HG03097 (cell line): ENCODE measurements around the gene EPS8.

ENCODE experiments used
- ATAC-seq: cut with Tn5 transposase; IDR thresholded peaks from one replicate; pipeline ENCODE4 v1.9.1; 2021; ENCODE audit not compliant: unreplicated experiment, low FRiP score

The EPS8 gene

GRCh38 chr12:15721316-15722115 is 67.7 kb downstream of the EPS8 start:
- no peak for ATAC-seq

DNA sequence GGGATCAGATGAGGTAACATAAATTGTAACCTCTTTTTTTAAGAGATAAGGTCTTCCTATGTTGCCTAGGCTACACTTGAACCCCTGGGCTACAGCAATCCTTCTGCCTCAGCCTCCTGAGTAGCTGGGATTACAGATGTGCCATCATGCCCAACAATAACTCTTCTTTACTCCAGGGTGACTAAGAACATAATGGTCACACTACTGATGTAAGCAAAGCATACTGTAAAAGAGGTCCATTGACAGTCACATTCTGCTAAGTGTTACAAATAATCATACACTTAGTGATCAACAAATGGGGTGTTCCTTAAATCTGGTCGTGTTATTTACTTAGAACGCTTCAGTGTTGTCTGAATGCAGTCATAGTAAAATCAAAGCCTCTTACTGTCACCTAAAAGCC is 68.9 kb downstream of the EPS8 start:
- no peak for ATAC-seq

DNA sequence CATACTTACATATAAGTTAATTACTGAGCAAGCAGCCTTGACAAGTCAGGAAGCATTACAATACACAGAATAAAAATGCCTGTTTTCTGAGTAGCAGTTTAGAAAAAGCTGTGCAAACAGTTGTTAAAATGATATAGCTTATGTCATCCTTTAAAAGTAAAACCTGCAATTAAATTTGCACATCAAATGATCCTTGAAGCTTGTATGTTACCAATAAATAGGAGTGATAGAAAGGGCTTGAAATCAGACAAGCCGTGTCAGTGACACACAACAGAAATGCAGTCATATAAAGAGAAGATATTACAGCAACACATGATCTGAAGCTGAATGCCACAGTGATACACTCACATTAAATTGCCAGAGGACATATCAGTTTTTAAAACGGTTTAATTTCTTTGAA is 70.0 kb downstream of the EPS8 start:
- ATAC-seq, result no peak

- ATAC-seq, result no peak
These were observed 71.1 kb downstream of the EPS8 start for GRCh38 chr12:15717940-15718567.

DNA sequence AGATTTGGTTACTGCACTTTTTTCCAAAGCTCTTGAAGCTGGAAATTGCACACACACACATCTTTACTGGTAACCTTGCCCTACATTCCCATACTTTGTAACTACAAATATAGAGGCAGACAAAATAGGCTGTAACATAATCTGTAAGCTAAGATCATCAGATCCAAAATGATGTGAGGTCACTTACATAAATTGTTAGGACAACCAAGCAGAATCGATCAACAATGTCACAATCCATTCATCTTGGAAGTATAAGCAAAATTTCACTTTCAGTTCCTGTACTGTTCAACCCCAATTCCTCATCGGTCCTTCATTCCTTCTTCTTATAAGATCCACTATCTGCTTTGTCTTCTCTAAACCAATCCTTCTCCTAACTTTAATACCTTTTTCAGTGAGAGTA is 72.6 kb downstream of the EPS8 start:
- no peak for ATAC-seq

GRCh38 chr12:15714256-15714655 is 74.9 kb downstream of the EPS8 start:
- ATAC-seq, result no peak

DNA sequence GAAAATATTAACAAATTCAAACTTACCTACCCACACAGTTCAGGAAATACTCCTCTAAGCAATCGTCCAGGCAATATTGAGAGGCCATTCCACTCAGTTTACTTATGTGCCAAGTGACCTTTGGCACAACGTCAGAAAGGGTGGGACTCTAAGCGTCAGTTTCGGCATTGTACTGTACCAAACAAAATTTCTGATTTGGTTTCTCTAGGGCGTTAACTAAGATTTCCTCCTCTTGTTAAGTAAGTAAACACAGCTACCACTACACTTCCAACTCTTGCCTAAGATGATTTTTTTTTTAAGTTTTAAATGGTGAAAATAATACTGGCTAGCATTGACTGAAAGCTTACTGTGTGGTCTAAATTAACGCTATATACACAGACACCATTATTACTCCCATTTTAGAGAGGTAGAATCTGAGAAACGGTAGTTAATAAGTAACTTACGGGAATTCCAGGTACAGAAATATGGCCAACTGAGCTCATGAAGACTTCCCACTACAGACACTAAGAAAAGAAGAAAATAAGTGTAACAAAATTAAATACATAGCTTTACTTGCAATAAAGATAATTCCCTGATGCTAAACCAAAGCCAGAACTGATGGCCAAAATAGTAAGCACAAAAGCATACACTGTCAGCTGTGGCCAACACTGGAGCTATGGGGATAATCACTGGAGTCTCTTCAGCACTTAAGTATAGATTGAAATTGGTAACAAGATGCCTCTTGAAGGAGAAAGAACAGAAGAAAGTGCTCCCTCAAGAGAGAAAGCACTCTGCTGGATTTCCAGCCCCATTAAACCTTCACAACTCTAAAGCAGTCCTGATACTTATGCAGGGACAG is 76.1 kb downstream of the EPS8 start:
- no peak for ATAC-seq

DNA sequence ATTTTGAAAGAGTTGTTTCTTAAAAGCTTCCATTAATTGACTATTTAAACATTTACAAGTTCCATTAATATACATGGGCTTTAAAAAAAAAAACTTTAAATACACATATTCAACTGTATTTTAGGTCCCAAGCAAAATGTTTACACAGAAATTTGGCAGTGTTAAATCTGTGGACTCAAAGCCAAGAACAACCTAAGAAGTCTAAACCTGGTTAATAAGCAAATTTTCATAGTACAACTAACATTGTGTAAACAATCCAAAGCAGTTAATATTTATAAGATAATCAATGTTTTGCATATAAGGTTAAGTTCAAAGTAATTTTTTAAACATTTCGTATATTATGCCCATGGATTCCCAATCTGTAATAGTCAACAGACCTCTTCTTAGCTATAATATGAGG is 77.0 kb downstream of the EPS8 start:
- no peak for ATAC-seq

DNA sequence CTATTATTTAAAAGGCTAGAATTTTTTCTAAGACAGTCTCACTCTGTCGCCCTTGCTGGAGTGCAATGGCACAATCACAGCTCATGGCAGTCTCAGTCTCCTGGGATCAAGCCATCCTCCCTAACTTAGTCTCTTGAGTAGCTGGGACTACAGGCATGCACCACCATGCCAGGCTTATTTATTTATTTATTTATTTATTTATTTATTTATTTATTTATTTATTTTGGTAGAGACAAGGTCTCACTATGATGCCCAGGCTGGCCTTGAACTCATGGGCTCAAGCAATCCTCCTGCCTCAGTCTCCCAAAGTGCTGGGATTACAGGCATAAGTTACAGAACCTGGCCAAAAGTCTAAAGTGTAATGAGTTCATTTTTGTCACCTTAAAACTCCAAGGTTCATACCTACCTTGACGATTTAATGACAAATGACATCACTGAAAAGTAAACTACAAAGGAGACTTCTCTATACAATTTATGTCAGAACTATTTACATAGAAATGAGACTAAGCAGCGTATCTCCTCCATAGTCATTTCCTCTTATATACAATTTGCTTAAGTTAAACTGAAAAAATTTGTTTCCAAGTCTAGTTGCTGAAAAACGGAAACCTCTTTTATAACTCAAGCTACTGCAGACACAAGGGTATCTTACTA is 78.2 kb downstream of the EPS8 start:
- no peak for ATAC-seq

DNA sequence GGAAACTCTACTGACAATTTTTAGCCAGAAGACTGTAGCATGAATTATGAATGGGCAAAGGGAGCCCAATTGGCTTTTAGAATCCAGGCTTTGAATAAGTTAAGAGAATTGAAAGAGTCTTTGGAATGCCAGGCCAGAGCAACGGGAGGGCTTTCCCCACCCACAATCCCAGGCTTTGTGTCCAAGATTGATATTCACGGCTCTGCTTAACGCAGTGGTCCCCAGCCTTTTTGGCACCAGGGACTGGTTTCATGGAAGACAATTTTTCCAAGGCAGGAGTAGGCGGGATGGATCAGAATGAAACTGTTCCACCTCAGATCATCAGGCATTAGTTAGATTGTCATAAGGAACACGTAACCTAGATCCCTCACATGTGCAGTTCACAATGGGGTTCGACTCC is 79.6 kb downstream of the EPS8 start:
- ATAC-seq, result no peak

DNA sequence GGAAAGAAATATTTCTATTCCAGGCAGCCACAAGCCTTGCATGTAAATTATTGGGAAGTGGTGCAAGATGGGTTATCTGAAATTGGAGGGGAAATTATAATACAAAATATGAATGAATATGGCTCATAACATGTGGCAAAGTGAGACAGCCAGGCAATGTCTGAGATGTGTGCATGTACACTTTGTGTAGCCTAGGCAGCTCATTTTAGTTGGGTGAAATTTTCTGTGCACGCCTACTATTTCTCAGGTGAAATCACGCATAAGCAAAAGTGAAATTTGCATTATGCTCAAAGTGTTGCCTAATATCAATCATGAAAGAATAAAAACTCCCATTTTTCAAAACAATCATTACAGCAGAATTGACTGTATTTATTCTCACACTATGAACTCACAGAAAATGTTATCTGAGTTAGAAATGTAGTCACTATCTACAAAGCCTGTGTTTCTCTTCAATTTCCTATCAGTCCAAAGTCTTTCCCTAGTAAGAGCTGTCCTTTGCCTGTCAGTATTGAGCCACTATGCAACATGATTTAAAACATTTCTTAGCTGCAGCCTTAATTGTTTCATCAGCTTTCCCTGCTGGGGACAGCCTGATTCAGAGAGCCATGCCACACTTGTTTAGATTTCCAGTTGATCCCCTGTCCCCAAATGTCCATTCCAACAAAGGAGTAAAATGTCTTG is 80.7 kb downstream of the EPS8 start:
- ATAC-seq, result no peak

DNA sequence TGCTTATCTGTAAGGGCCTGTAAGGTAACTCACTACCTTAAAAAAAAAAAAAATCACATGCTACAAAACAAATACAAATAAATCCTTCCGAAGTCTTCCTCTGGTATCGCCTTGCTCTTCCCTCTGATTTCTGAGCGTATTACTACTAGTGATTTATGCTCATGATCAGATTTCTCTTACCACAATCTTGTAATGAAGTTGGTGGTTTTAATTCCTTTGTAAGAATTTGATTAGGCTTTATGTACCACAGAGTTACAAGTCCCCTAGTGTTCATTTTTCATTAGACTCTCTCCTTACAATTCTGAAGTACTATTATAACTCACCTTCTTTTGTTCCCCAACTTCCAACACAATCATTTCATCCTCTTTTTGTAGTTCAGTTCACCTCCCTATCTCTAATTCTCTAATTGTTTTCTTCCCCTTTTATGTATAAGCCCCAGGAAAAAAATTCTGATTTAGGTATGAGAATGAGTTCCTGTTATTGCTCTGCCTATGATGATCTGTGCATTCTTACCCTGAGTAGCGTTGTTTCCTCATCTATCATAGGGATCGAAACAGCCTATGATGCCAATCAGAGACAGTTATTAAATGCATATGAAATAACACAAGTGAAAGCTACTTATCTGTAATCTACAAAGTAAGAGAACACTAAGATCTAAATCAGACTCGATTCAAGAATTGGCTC is 81.5 kb downstream of the EPS8 start:
- no peak for ATAC-seq

GRCh38 chr12:15706010-15706676 is 83.0 kb downstream of the EPS8 start:
- no peak for ATAC-seq

DNA sequence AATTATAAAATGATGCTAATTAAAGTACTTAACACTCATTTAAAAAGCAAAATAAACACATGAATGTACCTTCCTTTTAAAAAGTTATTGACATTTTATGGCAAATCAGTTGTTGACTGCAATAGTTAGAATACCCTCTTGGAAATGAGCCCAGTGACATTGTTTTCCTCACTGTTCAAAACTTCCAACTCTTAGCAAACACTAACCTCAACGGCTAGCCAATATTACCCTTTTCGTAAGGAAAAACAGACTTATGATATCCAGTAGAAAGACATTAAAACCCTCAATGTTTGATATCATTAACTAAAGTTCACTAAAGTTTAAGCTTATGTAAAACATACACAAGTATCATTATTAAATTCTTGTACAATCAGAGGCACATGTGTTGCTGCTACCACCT is 83.6 kb downstream of the EPS8 start:
- no peak for ATAC-seq

GRCh38 chr12:15702276-15702675 is 86.9 kb downstream of the EPS8 start:
- no peak for ATAC-seq

DNA sequence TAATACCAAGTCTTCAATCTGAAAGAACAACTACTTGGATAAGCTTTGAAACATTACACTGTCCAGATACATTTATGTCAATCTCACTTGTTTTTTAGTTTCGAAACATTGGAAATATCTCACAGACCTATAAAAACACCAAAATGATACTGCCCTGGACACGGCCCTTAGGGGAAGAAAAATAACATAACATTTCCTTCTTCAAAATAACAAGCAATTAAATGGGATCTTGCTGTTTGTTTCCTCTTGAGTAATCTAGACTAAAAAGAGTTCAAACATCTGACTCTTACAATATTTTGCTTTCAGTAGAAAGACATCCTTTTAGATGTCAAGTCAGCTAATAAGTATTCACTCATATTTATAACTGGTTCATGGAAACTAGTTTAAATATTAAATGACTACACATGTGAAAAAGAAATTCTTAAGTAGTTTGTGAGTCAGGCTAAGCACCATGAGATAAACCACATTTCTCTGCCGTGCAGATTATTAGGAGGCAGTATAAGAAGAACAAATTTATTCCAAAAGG is 87.5 kb downstream of the EPS8 start:
- ATAC-seq, result no peak

GRCh38 chr12:15701206-15701605 is 88.0 kb downstream of the EPS8 start:
- no peak for ATAC-seq

GRCh38 chr12:15700595-15700994 is 88.6 kb downstream of the EPS8 start:
- ATAC-seq, result peak; percentile 39

GRCh38 chr12:15699886-15700285 is 89.3 kb downstream of the EPS8 start:
- no peak for ATAC-seq
